Endothelial cell of umbilical vein (primary cell): ENCODE measurements around the gene CEMIP. TPM values are rescaled to one million over a fixed set of nuclear protein-coding genes. Genes with fewer than 3 reads are reported as not detected.

Experiments used
- BruUV-seq: library from RNA; stranded (reverse); fragments of 400-500 nt; replicated peaks from 2 replicates; lab custom pipeline; 2021; lab: Mats Ljungman, UMichigan
- CTCF ChIA-PET: fragments of 300-600, 350-600 bp; sonication (Branson Sonifier 250); formaldehyde crosslinking; loops from one replicate; lab custom pipeline; 2021; ENCODE audit warnings: antibody characterized with exemption, inconsistent platforms; lab: Charles Lee
- POLR2A ChIA-PET: fragments of 300-600, 350-600 bp; sonication (Branson Sonifier 250); formaldehyde crosslinking; loops from one replicate; lab custom pipeline; 2021; ENCODE audit warnings: antibody characterized with exemption, inconsistent platforms; lab: Charles Lee
- DNase-seq: peaks from one replicate; pipeline ENCODE4 v3.0.0-alpha.2; 2011; ENCODE audit warnings: low read depth, low spot score
- FAIRE-seq: peaks from 2 replicates; lab custom pipeline; 2011; peaks lifted over from hg19 to GRCh38; lab: Jason Lieb, UNC
- H2AFZ ChIP-seq: 2 replicates; pipeline ENCODE4 v1.6.0; 2012; ENCODE audit warnings: low read depth, low read length, control low read depth, inconsistent platforms
- H3K27ac ChIP-seq: 2 replicates; pipeline ENCODE4 v1.5.1; 2011; ENCODE audit warnings: low read depth, mild to moderate bottlenecking, control low read depth, low read length, moderate library complexity; ENCODE audit not compliant: insufficient read depth
- H3K27me3 ChIP-seq, 2 experiments: 2 replicates each; pipeline versions ENCODE4 v1.6.0 to v1.6.1; 2011; ENCODE audit warnings: low read length in 2 of 2, mixed read lengths in 1 of 2; ENCODE audit not compliant: control insufficient read depth in 2 of 2, insufficient read depth in 2 of 2
- H3K36me3 ChIP-seq, 2 experiments: 2 replicates in 1 of 2; 3 replicates in 1 of 2; pipeline ENCODE4 v1.5.1; 2011; ENCODE audit warnings: low read length in 2 of 2, mild to moderate bottlenecking in 1 of 2, moderate library complexity in 1 of 2; ENCODE audit not compliant: control insufficient read depth in 2 of 2, insufficient read depth in 2 of 2; ENCODE audit errors: extremely low read depth in 1 of 2
- H3K4me1 ChIP-seq: 3 replicates; pipeline ENCODE4 v1.5.1; 2011; ENCODE audit warnings: mild to moderate bottlenecking, low read length; ENCODE audit not compliant: control insufficient read depth, insufficient read depth; ENCODE audit errors: extremely low read depth
- H3K4me2 ChIP-seq: 2 replicates; pipeline ENCODE4 v1.6.1; 2011; ENCODE audit warnings: low read length, control low read depth, mixed read lengths; ENCODE audit not compliant: insufficient read depth
- H3K4me3 ChIP-seq, 3 experiments: fragments of 200-600 bp in 1 of 3; sonication (generic), shearing (Covaris generic) in 1 of 3; replicated peaks in 1 of 3; 2 replicates each; pipeline ENCODE4 v1.5.1; 2011 to 2016; ENCODE audit warnings: control low read depth in 3 of 3, low read length in 3 of 3, mild to moderate bottlenecking in 2 of 3, inconsistent platforms in 1 of 3, low read depth in 1 of 3, moderate library complexity in 1 of 3; ENCODE audit not compliant: insufficient read depth in 1 of 3
- H3K79me2 ChIP-seq: 2 replicates; pipeline ENCODE4 v1.6.0; 2012; ENCODE audit warnings: low read length, inconsistent platforms; ENCODE audit not compliant: control insufficient read depth, insufficient read depth
- H3K9ac ChIP-seq: replicated peaks from 2 replicates; pipeline ENCODE3; 2011; ENCODE audit warnings: low read length, control low read depth; ENCODE audit not compliant: insufficient read depth; ENCODE audit errors: extremely low read depth
- H3K9me1 ChIP-seq: replicated peaks from 3 replicates; pipeline ENCODE4 v1.6.0; 2011; ENCODE audit warnings: mild to moderate bottlenecking, low read length; ENCODE audit not compliant: control insufficient read depth, insufficient read depth; ENCODE audit errors: extremely low read depth
- H3K9me3 ChIP-seq: replicated peaks from 2 replicates; pipeline ENCODE4 v1.5.1; 2012; ENCODE audit warnings: low read length, inconsistent platforms; ENCODE audit not compliant: control insufficient read depth, insufficient read depth
- H4K20me1 ChIP-seq: replicated peaks from 2 replicates; pipeline ENCODE3; 2011; ENCODE audit warnings: mild to moderate bottlenecking, low read length; ENCODE audit not compliant: control insufficient read depth, insufficient read depth; ENCODE audit errors: extremely low read depth
- CTCF ChIP-seq, 2 donors: IDR thresholded peaks; 1 replicate in 1 of 2; 2 replicates in 1 of 2; pipeline ENCODE4 v1.5.1; 2011; ENCODE audit warnings: low read length in 2 of 2, mild to moderate bottlenecking in 2 of 2, moderate library complexity in 2 of 2, control low read depth in 1 of 2, inconsistent platforms in 1 of 2, low read depth in 1 of 2; ENCODE audit not compliant: insufficient read depth in 1 of 2; ENCODE audit errors: extremely low read depth in 1 of 2
- EZH2 ChIP-seq: IDR thresholded peaks from 2 replicates; pipeline ENCODE4 v1.6.1; 2012; ENCODE audit warnings: borderline replicate concordance, low read depth, mild to moderate bottlenecking, moderate library complexity, low read length, inconsistent platforms; ENCODE audit not compliant: severe bottlenecking
- FOS ChIP-seq: IDR thresholded peaks from 2 replicates; pipeline ENCODE4 v1.6.1; 2011; ENCODE audit warnings: mild to moderate bottlenecking, low read length, moderate library complexity, borderline replicate concordance; ENCODE audit not compliant: insufficient read depth
- GATA2 ChIP-seq: IDR thresholded peaks from 2 replicates; pipeline ENCODE4 v1.7.0; 2011; ENCODE audit warnings: low read depth, mild to moderate bottlenecking, moderate library complexity, mixed read lengths, low read length; ENCODE audit not compliant: insufficient read length, insufficient read depth
- JUN ChIP-seq: IDR thresholded peaks from 2 replicates; pipeline ENCODE4 v1.6.1; 2011; ENCODE audit warnings: borderline replicate concordance, low read depth; ENCODE audit not compliant: insufficient read length, insufficient read depth
- MAX ChIP-seq: IDR thresholded peaks from 2 replicates; pipeline ENCODE4 v1.6.1; 2011; ENCODE audit not compliant: insufficient read depth, insufficient read length
- MYC ChIP-seq: IDR thresholded peaks from one replicate; pipeline ENCODE4 v1.6.1; 2011; ENCODE audit warnings: mild to moderate bottlenecking, low read depth, low read length
- POLR2A ChIP-seq: IDR thresholded peaks from 2 replicates; pipeline ENCODE4 v1.6.1; 2012; ENCODE audit warnings: low read depth, mild to moderate bottlenecking, control low read depth, low read length
- POLR2AphosphoS5 ChIP-seq: IDR thresholded peaks from 2 replicates; pipeline ENCODE4 v1.6.1; 2012; ENCODE audit warnings: low read depth, mild to moderate bottlenecking, control low read depth, low read length, moderate library complexity; ENCODE audit not compliant: insufficient read depth
- dilution Hi-C: fragments of 300-500 bp; cut with MboI; formaldehyde crosslinking; loops from one replicate; pipeline ENCODE4 v1.15.0; 2019; ENCODE audit warnings: low sequenced_read_pairs; ENCODE audit not compliant: extremely low pct_ligation_motif_present
- intact Hi-C: fragments of 100-400 bp; cut with micrococcal nuclease; formaldehyde crosslinking; loops from one replicate; pipeline ENCODE4 v1.10.0; 2022
- polyA plus RNA-seq, 4 experiments: library from polyadenylated mRNA; depleted of rRNA in 3 of 4; stranded (reverse) in 3 of 4; unstranded in 1 of 4; fragments of >200 nt; gene quantifications; 2 replicates each; pipeline versions ENCODE4 v1.2.1 to v1.2.3, GENCODE V29; 2011 to 2012; ENCODE audit warnings: missing spikeins in 1 of 4
- total RNA-seq: library from RNA; stranded (reverse); gene quantifications from 2 replicates; pipeline ENCODE4 v1.2.3, GENCODE V29; 2021

Gene CEMIP
- total and polyA plus RNA-seq, 2 donors (not counting 3 experiments of a cell fraction or from before 2014, with no cell fraction given) = 0.01 TPM; not detected in 1

DNA sequence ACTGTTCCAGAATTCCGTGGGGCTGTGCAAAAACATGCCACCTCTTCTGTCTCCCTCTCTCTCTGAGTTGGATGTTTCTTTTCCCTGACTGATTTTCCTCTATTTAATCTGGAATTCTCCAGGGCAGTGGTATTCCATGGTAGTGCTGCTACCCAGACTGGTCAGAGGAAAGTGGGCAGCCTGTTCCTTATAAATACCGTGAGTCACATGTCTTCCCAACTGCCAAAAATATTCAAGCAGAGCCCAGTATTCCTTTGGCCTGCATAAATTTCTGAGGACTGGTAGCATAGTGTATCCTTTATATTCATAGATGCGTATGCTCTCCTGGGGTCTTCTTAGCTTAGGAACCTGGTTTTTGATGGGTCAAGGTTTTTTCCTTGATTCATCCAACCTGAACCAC, 40.9 kb downstream of the CEMIP start:
- Histone ChIP-seq H3K4me1 (no peaks in the 10 kb centered on the region), H3K4me2 (no peak overlapping the region), H4K20me1 (no peaks in the 10 kb centered on the region), H3K27ac (no peak overlapping the region), H3K27me3 (no peaks in the 10 kb centered on the region), H3K79me2 (no peaks in the 10 kb centered on the region), H3K4me3 (no peak overlapping the region), H2AFZ (no peak overlapping the region), H3K36me3 (no peaks in the 10 kb centered on the region), H3K9me1 (no peaks in the 10 kb centered on the region), H3K9me3 (no peaks in the 10 kb centered on the region), H3K9ac (no peak overlapping the region)
- no TSS peak for BruUV-seq
- DNase-seq = no peak
- TF ChIP-seq GATA2 = no peak
- dilution Hi-C loops = no loop called here
- POLR2A ChIA-PET = no interaction called here
- FAIRE-seq = no peak
- CTCF ChIA-PET = no interaction called here
- intact Hi-C loops = no loop called here

DNA sequence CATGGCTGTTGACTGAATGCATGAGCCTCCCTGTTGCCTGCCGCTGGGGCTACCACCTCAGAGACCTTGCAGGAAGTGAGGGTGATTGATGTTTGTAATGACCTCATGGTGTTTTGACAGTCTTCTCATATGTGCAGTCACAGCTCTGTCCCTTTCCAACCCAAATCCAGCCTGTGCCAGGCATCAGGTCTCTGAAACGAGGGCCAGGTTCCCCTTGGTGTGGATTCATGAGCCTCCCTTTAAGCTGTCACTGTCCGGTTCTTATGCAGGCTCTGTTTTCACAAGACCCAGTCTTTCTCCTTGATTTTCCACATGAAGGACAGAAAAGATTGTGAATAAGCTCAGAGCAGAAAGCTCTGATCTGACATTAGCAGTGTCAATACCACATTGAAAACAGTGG, 43.1 kb downstream of the CEMIP start:
- H3K9me1 ChIP-seq = no peaks in the 10 kb centered on the region
- H3K4me1 ChIP-seq = no peaks in the 10 kb centered on the region
- no peak overlapping the region for H3K4me2 ChIP-seq
- H3K4me3 ChIP-seq = no peak overlapping the region
- no peaks in the 10 kb centered on the region for H3K79me2 ChIP-seq
- no peak overlapping the region for H3K27ac ChIP-seq
- dilution Hi-C loops = no loop called here
- BruUV-seq = no TSS peak
- DNase-seq = no peak
- H3K36me3 ChIP-seq = no peaks in the 10 kb centered on the region
- H3K9ac ChIP-seq = no peak overlapping the region
- H3K9me3 ChIP-seq = no peaks in the 10 kb centered on the region
- CTCF ChIA-PET = no interaction called here
- H3K27me3 ChIP-seq = no peaks in the 10 kb centered on the region
- intact Hi-C loops = no loop called here
- H4K20me1 ChIP-seq = no peaks in the 10 kb centered on the region
- POLR2A ChIA-PET = no interaction called here
- TF ChIP-seq EZH2 (no peak), MAX (no peak), FOS (no peak), POLR2AphosphoS5 (no peak), JUN (no peak), GATA2 (no peak), POLR2A (no peak), MYC (no peak), CTCF (IDR thresholded peaks at IDR 0.05; ENCODE audit: extremely low read depth in 1 of 2, insufficient read depth in 1 of 2, low read depth in 1 of 2, low read length in 2 of 2) (no peak)
- no peak overlapping the region for H2AFZ ChIP-seq
- no peak for FAIRE-seq
